ENCODE results near the gene PAK6.
A peak's percentile ranks its signal among the peaks of the same experiment; 100 is the strongest.

Gene PAK6

DNA sequence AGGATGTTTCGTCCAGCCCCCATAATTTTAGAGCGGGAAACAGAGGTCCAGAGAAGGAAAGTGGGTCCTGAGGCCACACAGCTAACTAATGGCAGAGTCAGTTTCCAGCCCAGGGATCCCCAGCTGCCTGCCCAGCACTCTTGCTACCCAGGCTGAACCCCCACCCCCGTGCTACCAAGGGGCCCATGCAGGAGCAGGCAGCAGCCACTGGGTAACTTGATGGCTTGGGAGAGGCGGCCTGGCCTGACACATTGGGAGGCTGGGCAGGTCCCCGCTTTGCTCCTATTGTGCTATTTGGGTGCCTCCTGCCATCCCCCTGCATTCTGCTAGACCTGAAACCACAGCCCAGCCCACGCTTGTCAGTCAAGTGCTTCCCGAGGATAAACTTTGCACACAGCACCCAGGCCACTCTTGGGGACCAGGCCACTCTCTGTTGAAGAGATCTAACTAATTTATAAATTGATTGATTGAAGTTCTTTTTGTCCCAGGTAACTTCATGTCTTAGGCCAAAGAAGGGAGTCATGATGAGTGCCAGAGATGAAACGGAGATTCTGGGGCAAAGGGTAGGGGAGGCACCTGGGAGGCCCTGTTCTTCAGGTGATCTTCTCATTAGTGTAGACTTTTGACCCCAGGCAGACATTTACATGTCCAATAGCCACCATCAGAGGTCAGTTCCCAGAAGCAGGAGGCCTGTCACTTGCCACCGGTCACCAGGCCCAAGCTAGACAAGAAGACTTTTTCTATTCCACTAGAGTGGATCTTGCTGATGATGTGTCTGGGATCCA is 7.0 kb downstream of the PAK6 start:
- Mint-ChIP-seq H3K36me3 (ENCODE audit: low read depth) (no peaks in the 10 kb centered on the region), H3K9me3 (no peaks in the 10 kb centered on the region), H3K27ac (no peak overlapping the region), H3K4me3 (no peak overlapping the region), H3K27me3 (ENCODE audit: low read depth) (peaks cover 5% of the 10 kb centered on the region), H3K4me1 (ENCODE audit: low read depth) (no peaks in the 10 kb centered on the region)
- no peak for DNase-seq (ENCODE audit: low spot score)

DNA sequence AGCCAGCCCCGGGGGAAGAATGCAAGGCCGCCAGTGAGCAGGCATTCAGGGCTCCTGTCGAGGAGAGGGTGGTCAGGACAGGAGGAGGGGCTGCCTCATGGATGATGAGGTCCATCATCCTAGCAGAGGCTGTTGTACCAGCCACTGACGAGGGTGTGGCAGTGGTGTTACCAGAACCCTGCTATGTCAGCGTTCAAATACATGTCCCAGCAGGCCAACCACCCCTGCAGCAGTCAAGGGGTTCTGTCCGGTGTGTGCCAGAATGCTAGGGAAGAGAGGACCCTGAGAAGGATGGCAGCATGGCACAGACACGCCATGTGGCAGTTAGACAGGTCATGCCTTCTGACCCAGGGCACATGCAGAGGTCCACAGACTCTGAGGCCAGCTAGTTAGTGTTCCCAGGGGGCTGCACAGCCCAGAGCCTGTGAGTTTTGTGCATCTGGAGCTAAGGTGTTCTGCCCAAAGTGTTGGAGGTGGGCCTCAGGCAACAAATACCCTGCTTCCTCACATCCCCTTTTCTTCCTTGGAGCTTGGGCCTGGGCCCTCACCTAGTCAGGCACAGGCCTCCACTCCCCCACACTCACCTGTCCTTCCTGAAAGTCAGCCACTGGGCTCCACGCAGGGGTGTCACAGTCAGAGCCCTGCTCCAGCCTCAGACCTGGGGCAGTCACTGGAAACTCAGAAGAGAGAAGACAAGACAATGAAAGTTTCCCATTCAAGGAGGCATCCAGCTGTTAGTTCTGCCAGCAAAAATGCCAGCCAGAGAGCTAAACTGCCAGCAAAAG is 7.8 kb downstream of the PAK6 start:
- no peak overlapping the region for H3K27ac Mint-ChIP-seq

DNA sequence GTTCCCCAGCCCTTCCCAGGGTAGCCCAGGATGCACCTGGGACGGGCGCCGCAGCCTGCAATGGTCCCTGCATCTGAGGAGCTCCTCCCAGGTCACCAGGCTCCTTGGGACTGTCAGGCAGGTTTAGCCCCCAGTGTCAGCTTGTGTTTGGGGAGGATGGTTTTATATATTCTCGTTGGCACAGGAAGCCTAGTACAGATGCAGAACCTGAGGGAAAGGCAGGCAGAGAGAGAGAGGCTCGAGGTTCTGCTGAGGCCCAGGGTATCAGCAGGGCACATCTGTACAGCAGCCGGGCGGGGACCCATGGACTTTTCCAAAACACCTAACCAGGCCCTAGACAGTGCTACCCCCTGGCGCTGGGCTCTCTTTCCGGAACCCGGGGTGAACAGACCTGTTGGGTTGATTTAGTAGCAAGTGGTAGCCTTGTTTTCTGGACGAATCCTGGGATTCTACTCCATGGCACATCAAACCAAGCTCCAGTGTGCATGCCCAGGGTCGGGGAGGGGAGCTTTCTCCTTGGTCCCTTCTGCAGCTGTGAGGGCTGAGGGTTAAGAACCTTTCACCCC is 8.6 kb downstream of the PAK6 start:
- Mint-ChIP-seq H3K4me3 (no peak overlapping the region), H3K4me1 (ENCODE audit: low read depth) (no peaks in the 10 kb centered on the region), H3K27me3 (ENCODE audit: low read depth) (peaks cover 18% of the 10 kb centered on the region), H3K9me3 (no peaks in the 10 kb centered on the region), H3K27ac (no peak overlapping the region), H3K36me3 (ENCODE audit: low read depth) (no peaks in the 10 kb centered on the region)
- no peak for DNase-seq (ENCODE audit: low spot score)

More for the DNA sequence above, 7.8 kb downstream of the PAK6 start:
- DNase-seq (ENCODE audit: low spot score), result no peak
- Mint-ChIP-seq H3K4me3 (no peak overlapping the region), H3K36me3 (ENCODE audit: low read depth) (no peaks in the 10 kb centered on the region), H3K4me1 (ENCODE audit: low read depth) (no peaks in the 10 kb centered on the region), H3K9me3 (no peaks in the 10 kb centered on the region), H3K27me3 (ENCODE audit: low read depth) (peaks cover 14% of the 10 kb centered on the region)

DNA sequence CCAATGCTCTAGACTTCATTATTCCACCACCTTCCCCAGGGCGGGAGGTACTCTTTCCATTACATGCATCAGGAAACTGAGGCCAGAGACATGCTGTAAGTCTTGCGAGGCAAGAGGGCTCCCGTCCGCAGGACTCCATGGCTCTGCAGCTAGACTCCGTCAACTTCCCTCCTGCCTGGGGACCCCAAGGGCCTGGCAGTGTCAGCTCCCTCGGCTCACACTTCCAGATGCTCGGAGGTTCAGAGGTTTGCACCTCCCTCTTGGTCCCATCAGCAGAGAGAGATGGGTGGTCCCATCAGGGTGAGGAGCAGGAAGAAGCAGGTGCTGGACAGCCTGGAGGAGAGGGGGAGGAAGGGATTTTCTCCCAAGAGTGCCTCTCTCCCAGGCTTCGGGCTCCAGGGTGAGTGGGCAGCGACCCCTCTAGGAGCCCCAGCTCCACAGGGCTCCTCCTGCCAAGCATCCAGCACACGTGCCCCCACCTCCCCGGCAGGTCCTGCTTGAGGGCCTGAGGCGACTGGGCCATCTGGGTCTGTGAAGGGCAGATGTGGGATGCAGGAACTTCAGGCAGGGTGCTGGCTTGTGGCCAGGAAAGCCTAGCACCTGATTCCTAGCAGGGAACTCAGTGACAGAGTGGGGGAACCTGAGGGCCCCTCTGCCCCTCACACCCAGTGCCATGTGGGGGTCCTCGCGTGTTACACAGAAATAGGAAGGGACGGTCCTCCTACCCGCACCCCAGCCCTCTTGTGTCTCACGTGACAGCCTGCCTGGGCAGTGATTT is 9.3 kb downstream of the PAK6 start:
- DNase-seq (ENCODE audit: low spot score), result no peak
- peaks cover 3% of the 10 kb centered on the region for H3K4me1 Mint-ChIP-seq (ENCODE audit: low read depth)
- no peak overlapping the region for H3K4me3 Mint-ChIP-seq
- no peaks in the 10 kb centered on the region for H3K36me3 Mint-ChIP-seq (ENCODE audit: low read depth)
- peaks cover 22% of the 10 kb centered on the region for H3K27me3 Mint-ChIP-seq (ENCODE audit: low read depth)
- H3K27ac Mint-ChIP-seq, result no peak overlapping the region
- H3K9me3 Mint-ChIP-seq, result no peaks in the 10 kb centered on the region

DNA sequence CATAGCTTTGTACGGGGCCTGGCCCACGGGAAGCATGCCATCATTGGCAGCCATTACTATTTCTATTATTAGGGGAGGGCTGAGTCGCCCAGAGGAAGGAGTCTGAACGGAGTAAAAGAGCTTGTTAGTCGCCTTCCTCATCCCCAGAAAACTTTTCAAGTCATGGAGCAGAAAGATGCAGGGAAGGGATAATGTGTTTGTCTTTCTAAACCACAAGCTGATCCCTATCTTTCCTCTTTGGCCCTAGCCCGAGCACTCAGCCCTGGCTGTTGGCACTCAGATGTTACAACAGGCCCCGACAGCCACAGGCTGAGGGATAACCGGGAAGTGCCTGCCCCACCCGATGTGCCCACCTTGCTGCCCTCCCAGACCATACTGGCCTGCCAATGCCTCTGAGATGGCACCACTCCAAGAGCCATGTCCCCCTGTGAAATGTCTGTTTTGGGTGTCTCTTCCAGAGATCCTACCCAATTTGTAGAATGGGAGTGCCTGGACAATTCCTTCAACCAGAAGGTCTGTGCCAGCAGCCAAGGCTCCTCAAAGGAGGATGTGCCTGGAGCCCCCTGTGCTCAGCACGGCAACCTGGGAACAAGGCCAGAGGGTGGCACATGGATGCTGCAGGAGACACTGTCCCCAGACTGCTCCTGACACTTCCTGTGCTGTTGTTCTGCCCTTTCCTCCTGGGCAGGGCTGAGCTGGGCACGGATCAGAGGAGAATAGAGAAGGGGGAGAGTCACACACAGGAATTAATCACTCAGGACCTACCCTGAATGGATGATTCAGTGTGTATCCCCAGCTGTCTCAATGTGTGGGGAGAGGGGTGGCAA is 10.8 kb downstream of the PAK6 start:
- no peak for DNase-seq (ENCODE audit: low spot score)
- no peak overlapping the region for H3K27ac Mint-ChIP-seq
- peaks cover 5% of the 10 kb centered on the region for H3K4me1 Mint-ChIP-seq (ENCODE audit: low read depth)
- H3K36me3 Mint-ChIP-seq (ENCODE audit: low read depth), result no peaks in the 10 kb centered on the region
- H3K9me3 Mint-ChIP-seq, result no peaks in the 10 kb centered on the region
- H3K27me3 Mint-ChIP-seq (ENCODE audit: low read depth), result peaks cover 36% of the 10 kb centered on the region
- H3K4me3 Mint-ChIP-seq, result no peak overlapping the region

DNA sequence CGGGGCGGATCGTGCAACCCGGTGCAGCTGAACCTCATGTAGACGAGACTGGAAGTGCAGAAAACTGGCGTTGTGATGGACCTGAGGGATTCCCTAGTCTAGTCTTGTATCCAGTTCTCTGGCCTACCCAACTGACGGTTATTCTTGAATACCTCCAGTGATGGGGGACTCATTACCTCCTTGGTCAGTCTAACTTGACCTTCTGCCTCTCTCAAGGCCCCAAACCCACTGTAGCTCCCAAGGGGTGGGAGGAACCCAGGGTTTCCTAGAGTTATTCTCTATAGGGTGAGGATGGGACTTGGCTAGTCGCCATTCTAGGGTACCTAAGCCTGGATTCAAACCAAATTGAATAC is 11.4 kb downstream of the PAK6 start:
- peaks cover 38% of the 10 kb centered on the region for H3K27me3 Mint-ChIP-seq (ENCODE audit: low read depth)
- H3K4me3 Mint-ChIP-seq, result no peak overlapping the region
- H3K27ac Mint-ChIP-seq, result no peak overlapping the region
- H3K36me3 Mint-ChIP-seq (ENCODE audit: low read depth), result no peaks in the 10 kb centered on the region
- no peak for DNase-seq (ENCODE audit: low spot score)
- no peaks in the 10 kb centered on the region for H3K9me3 Mint-ChIP-seq
- H3K4me1 Mint-ChIP-seq (ENCODE audit: low read depth), result peaks cover 5% of the 10 kb centered on the region

DNA sequence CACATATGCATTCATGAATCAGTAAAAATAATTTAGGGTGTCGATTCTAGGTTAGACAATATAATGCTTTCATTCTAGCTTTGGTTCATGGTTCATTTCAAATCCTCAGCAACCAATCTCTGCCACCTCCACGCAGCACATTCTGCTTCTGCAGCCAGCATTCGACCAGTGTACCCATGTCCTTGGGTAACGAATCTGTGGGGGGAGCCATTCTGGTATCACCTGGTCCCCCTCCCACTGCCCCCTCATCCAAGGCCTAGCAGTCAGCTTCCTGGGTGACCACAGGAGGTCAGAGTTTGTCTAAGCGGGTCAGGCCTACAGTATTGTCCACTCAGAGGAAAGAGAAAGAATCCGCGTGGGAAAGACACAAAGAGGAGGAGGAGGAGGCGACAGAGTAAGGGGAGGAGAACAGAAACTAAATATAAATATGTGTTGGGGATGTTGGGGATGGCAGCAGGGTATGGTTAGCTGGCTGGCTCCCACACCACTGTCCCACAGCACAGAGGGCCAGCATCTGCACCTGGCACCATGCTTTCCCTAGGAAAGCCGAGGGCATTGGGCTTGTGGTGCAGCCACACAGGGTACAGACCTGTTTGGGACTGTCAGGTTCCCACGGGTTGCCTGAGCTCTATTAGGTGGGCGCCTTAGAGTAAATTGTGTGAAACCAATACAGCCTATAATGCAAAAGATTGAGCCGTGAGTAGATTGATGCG is 12.1 kb downstream of the PAK6 start:
- Mint-ChIP-seq H3K36me3 (ENCODE audit: low read depth) (no peaks in the 10 kb centered on the region), H3K27me3 (ENCODE audit: low read depth) (peaks cover 38% of the 10 kb centered on the region), H3K27ac (no peak overlapping the region), H3K9me3 (no peaks in the 10 kb centered on the region), H3K4me3 (peak overlapping the region; percentile 53), H3K4me1 (ENCODE audit: low read depth) (peaks cover 5% of the 10 kb centered on the region)
- no peak for DNase-seq (ENCODE audit: low spot score)

DNA sequence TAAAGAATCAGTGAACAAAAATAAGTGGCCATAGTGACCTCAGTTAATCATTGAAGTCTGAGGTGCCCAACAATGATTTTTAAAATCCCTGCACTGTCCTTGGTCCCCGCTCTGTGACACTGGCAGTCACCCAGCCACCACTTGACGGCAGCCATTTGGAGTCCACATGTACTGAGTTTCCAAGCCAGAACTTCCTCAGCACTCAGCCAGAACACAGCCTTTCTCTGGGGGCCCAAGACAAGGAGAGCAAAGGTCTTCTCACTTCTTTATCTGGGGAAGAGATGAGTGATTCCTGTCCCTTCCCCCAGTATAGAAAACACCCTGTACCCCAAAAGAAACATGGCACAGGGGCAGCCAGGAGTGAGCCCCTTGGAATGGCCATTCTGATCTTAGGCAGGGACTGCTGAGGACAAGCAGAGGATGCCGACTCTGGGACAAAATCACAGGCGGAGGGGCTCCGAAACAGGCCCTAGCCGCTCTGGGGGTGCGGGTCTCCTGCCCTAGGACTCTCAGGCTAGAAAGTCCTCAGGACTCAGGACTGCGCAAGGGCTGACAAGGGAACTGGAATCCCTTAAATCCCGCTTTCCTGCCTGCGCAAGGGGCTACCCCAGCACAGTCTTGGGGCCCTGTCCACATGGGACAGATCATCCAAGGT is 12.8 kb downstream of the PAK6 start:
- Mint-ChIP-seq H3K27ac (no peak overlapping the region), H3K4me1 (ENCODE audit: low read depth) (peaks cover 5% of the 10 kb centered on the region), H3K9me3 (no peaks in the 10 kb centered on the region), H3K4me3 (peak overlapping the region; percentile 53), H3K27me3 (ENCODE audit: low read depth) (peaks cover 38% of the 10 kb centered on the region), H3K36me3 (ENCODE audit: low read depth) (no peaks in the 10 kb centered on the region)
- DNase-seq (ENCODE audit: low spot score), result no peak

DNA sequence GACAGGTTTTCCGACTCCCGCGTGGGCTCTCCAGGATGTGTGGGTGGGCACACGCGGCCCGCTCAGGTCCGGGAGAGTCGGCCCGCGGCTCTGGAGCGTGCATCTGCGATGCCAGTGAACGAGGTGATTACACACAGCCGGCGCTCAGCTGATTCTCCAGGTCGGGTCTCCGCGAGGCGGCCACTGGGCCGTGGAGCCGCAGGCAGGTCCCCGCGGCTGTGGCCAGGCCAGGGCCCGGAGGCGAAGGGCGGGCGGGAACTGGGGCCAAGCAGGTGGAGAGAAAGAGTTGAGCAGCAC is 13.2 kb downstream of the PAK6 start:
- DNase-seq (ENCODE audit: low spot score), result no peak
- no peak overlapping the region for H3K27ac Mint-ChIP-seq
- H3K4me3 Mint-ChIP-seq, result no peak overlapping the region
- peaks cover 38% of the 10 kb centered on the region for H3K27me3 Mint-ChIP-seq (ENCODE audit: low read depth)
- peaks cover 5% of the 10 kb centered on the region for H3K4me1 Mint-ChIP-seq (ENCODE audit: low read depth)
- no peaks in the 10 kb centered on the region for H3K9me3 Mint-ChIP-seq
- H3K36me3 Mint-ChIP-seq (ENCODE audit: low read depth), result no peaks in the 10 kb centered on the region

DNA sequence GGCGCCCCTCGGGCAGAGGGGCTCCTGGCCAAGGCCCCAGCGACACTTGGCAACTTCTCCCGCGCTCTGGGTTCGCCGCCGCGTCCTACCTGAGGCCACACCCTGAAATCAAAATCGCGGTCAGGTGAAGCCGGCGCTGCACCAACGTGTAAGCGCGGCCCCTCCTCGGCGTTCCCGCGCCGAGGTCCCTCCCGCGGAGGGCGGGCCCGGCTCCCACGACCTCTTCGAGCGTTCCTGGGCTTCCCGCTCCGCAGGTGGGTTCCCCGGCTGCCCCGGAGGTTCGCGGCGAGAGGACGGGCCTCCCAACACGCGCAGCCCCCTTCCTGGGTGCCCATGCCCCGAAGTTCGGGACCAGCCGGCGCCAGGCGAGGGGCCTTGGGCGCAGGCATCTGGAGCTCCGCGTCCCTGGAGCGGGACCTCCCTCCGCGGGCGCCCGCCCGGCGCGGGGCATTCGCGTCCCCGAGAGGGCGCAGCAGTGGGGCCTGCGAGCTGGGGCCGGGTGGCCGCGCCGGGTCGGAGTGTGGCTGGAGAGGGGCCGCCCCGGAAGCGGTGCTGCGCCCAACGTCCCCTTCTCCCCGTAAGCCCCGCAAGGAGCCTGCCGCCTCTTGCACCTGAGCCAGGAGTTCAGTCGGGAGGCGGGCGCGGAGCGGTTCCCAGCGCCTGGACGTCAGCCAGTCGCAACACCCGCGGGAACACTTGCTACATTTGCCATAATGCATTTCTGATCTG is 13.7 kb downstream of the PAK6 start:
- Mint-ChIP-seq H3K9me3 (no peaks in the 10 kb centered on the region), H3K27me3 (ENCODE audit: low read depth) (peaks cover 38% of the 10 kb centered on the region), H3K4me1 (ENCODE audit: low read depth) (peaks cover 5% of the 10 kb centered on the region), H3K27ac (no peak overlapping the region), H3K36me3 (ENCODE audit: low read depth) (no peaks in the 10 kb centered on the region), H3K4me3 (peak overlapping the region; percentile 80)
- no peak for DNase-seq (ENCODE audit: low spot score)

DNA sequence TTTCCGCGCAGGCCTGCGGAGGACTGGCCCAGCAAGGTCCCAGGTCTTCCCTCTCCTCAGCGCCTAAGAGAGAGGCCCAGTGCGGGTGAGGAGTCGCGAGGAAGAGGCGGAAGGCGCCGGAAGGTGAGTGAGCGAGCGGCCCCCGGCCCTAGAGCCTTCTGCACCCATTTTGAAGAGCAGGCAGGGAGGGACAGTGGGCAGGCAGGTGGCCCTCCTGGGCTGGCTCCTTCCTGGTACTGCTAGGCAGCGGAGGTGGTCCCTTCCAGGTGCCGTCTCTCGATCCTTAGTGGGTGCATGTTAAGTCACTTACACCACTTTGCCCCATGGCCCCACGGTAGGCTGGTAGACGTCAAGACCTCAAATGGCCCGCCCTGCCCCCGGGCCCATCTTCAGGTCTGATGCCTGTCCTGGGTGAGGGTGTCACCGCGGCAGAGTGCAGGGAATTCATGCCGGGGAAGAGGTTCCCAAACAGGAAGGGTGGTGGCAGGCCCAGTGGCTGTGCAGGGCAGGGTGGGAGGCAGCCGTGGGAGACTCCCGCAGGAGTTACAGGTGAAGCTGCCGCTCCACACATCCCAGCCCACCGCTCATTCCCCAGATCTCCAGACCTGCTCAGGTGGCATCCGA is 14.4 kb downstream of the PAK6 start:
- H3K27me3 Mint-ChIP-seq (ENCODE audit: low read depth), result peaks cover 38% of the 10 kb centered on the region
- H3K4me3 Mint-ChIP-seq, result peak overlapping the region; percentile 80
- H3K9me3 Mint-ChIP-seq, result no peaks in the 10 kb centered on the region
- no peak for DNase-seq (ENCODE audit: low spot score)
- H3K4me1 Mint-ChIP-seq (ENCODE audit: low read depth), result peaks cover 5% of the 10 kb centered on the region
- no peaks in the 10 kb centered on the region for H3K36me3 Mint-ChIP-seq (ENCODE audit: low read depth)
- no peak overlapping the region for H3K27ac Mint-ChIP-seq

DNA sequence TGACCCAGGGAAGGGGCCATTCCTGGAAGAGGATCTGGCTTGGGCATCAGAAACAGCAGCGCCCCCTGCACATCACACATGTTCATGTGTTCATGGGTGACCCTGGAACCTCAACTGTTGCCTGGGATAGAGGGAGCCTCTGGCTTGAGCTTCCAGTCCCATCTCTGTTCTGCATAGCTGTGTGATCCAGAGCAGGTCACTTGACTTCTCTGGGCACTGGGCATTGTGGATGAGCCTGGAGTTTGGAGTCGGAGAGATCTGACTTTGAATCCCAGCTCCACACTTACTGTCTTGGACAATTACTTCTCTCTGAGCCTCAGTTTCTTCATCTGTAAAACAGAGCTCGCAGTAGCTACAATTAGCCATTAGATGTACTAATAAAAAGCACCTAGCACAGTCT is 15.6 kb downstream of the PAK6 start:
- no peak for DNase-seq (ENCODE audit: low spot score)
- peaks cover 38% of the 10 kb centered on the region for H3K27me3 Mint-ChIP-seq (ENCODE audit: low read depth)
- H3K36me3 Mint-ChIP-seq (ENCODE audit: low read depth), result no peaks in the 10 kb centered on the region
- no peaks in the 10 kb centered on the region for H3K9me3 Mint-ChIP-seq
- H3K4me1 Mint-ChIP-seq (ENCODE audit: low read depth), result peaks cover 5% of the 10 kb centered on the region
- no peak overlapping the region for H3K4me3 Mint-ChIP-seq
- H3K27ac Mint-ChIP-seq, result no peak overlapping the region

Data from T-helper 2 cell treated with Interferon-gamma antibody and Interleukin-4, amounts not matched to agents 5 μg/mL and 100 μg/mL, for 36 hours (primary cell).